BLaER1 treated with 17β-estradiol and CSF1 and Interleukin-3, amounts not matched to agents 10 nM and 100 nM (cell line): ENCODE measurements around the gene AEBP1.

ENCODE experiments used
- H3K27ac ChIP-seq, 11 experiments: shearing (Covaris generic); formaldehyde crosslinking; 2 replicates each; pipeline ENCODE4 v1.8.1; 2022
- H3K27me3 ChIP-seq, 11 experiments: shearing (Covaris generic); formaldehyde crosslinking; 2 replicates each; pipeline ENCODE4 v1.8.1; 2022
- H3K36me3 ChIP-seq, 11 experiments: shearing (Covaris generic); formaldehyde crosslinking; 2 replicates each; pipeline ENCODE4 v1.8.1; 2022
- H3K4me1 ChIP-seq, 10 experiments: shearing (Covaris generic); formaldehyde crosslinking; 2 replicates each; pipeline ENCODE4 v1.8.1; 2022
- H3K4me2 ChIP-seq, 11 experiments: shearing (Covaris generic); formaldehyde crosslinking; 2 replicates each; pipeline ENCODE4 v1.8.1; 2022
- H3K4me3 ChIP-seq, 10 experiments: shearing (Covaris generic); formaldehyde crosslinking; 2 replicates each; pipeline ENCODE4 v1.8.1; 2022
- H3K9ac ChIP-seq, 11 experiments: shearing (Covaris generic); formaldehyde crosslinking; 2 replicates each; pipeline ENCODE4 v1.8.1; 2022
- H3K9me3 ChIP-seq, 11 experiments: shearing (Covaris generic); formaldehyde crosslinking; replicated peaks in 1 of 11; 2 replicates each; pipeline ENCODE4 v1.8.1; 2022
- H4K20me1 ChIP-seq, 11 experiments: shearing (Covaris generic); formaldehyde crosslinking; 2 replicates each; pipeline ENCODE4 v1.8.1; 2022
- Cebpa-rat ChIP-seq, 11 experiments: shearing (Covaris generic); IDR thresholded peaks; 2 replicates each; pipeline ENCODE4 v1.8.1; 2022

Gene AEBP1

GRCh38 chr7:44107961-44108767 is 4.0 kb downstream of the AEBP1 start:
- Histone ChIP-seq H3K9ac (peak overlapping the region in 7 of 11 experiments; percentile 22 to 89 (median 86); a peak in 11 of 22 replicates), H3K27me3 (no peaks in the 10 kb centered on the region; a peak in 1 of 22 replicates), H3K4me2 (peak overlapping the region in 4 of 11 experiments; percentile 90 to 98 (median 94); a peak in 7 of 22 replicates), H3K9me3 (no peaks in the 10 kb centered on the region), H3K36me3 (peaks cover 34 to 74% (median 71%) of the 10 kb centered on the region in 11 experiments), H3K4me1 (peaks cover 25 to 53% (median 39%) of the 10 kb centered on the region in 10 experiments), H3K4me3 (no peak overlapping the region; a peak in 1 of 20 replicates), H4K20me1 (peaks cover 0 to 87% (median 82%) of the 10 kb centered on the region in 11 experiments; a peak in 18 of 22 replicates), H3K27ac (peak overlapping the region in 3 of 11 experiments; percentile 28 to 79 (median 43); a peak in 5 of 22 replicates)
- no peak for TF ChIP-seq Cebpa-rat (IDR thresholded peaks at IDR 0.05)

GRCh38 chr7:44108768-44109750 is 4.9 kb downstream of the AEBP1 start:
- H4K20me1 ChIP-seq = peaks cover 0 to 94% (median 87%) of the 10 kb centered on the region in 11 experiments; a peak in 18 of 22 replicates
- TF ChIP-seq Cebpa-rat (IDR thresholded peaks at IDR 0.05) = no peak
- H3K36me3 ChIP-seq = peaks cover 39 to 82% (median 78%) of the 10 kb centered on the region in 11 experiments
- no peak overlapping the region for H3K4me3 ChIP-seq
- H3K9me3 ChIP-seq = no peaks in the 10 kb centered on the region
- H3K27me3 ChIP-seq = no peaks in the 10 kb centered on the region
- peak overlapping the region in 2 of 11 experiments; percentile 28; a peak in 2 of 22 replicates for H3K27ac ChIP-seq
- peak overlapping the region in 2 of 11 experiments; percentile 90 to 92; a peak in 2 of 22 replicates for H3K4me2 ChIP-seq
- peak overlapping the region in 6 of 11 experiments; percentile 22 to 89 (median 86); a peak in 8 of 22 replicates for H3K9ac ChIP-seq
- peaks cover 18 to 46% (median 32%) of the 10 kb centered on the region in 10 experiments for H3K4me1 ChIP-seq

GRCh38 chr7:44109991-44110390 is 5.8 kb downstream of the AEBP1 start:
- no peak for TF ChIP-seq Cebpa-rat (IDR thresholded peaks at IDR 0.05)
- Histone ChIP-seq H3K36me3 (peaks cover 49 to 91% (median 87%) of the 10 kb centered on the region in 11 experiments), H3K4me3 (no peak overlapping the region), H3K9me3 (no peaks in the 10 kb centered on the region), H3K4me2 (no peak overlapping the region), H3K9ac (no peak overlapping the region), H3K4me1 (peaks cover 16 to 44% (median 29%) of the 10 kb centered on the region in 10 experiments), H4K20me1 (peaks cover 0 to 99% (median 94%) of the 10 kb centered on the region in 11 experiments; a peak in 18 of 22 replicates), H3K27ac (no peak overlapping the region), H3K27me3 (no peaks in the 10 kb centered on the region)

GRCh38 chr7:44110719-44111635 is 6.8 kb downstream of the AEBP1 start:
- TF ChIP-seq Cebpa-rat (IDR thresholded peaks at IDR 0.05) = no peak
- Histone ChIP-seq H3K27ac (no peak overlapping the region), H3K36me3 (peaks cover 58 to 99% (median 97%) of the 10 kb centered on the region in 11 experiments), H4K20me1 (peaks cover 0 to 99% (median 94%) of the 10 kb centered on the region in 11 experiments; a peak in 18 of 22 replicates), H3K4me1 (peaks cover 6 to 34% (median 19%) of the 10 kb centered on the region in 10 experiments), H3K4me2 (no peak overlapping the region), H3K9me3 (no peaks in the 10 kb centered on the region), H3K4me3 (no peak overlapping the region), H3K27me3 (no peaks in the 10 kb centered on the region), H3K9ac (no peak overlapping the region; a peak in 1 of 22 replicates)

- TF ChIP-seq Cebpa-rat (IDR thresholded peaks at IDR 0.05) = no peak
- peaks cover 0 to 99% (median 94%) of the 10 kb centered on the region in 11 experiments; a peak in 17 of 22 replicates for H4K20me1 ChIP-seq
- no peak overlapping the region; a peak in 1 of 22 replicates for H3K9ac ChIP-seq
- H3K27me3 ChIP-seq = no peaks in the 10 kb centered on the region
- H3K9me3 ChIP-seq = no peaks in the 10 kb centered on the region
- H3K36me3 ChIP-seq = peaks cover 66 to 99% (median 97%) of the 10 kb centered on the region in 11 experiments
- no peak overlapping the region for H3K4me2 ChIP-seq
- peaks cover 0 to 27% (median 11%) of the 10 kb centered on the region in 10 experiments; a peak in 18 of 20 replicates for H3K4me1 ChIP-seq
- 0 out of 22 replicates have a peak overlapping the region, but pooled peaks of 2 of the 11 experiments have one; percentile 3 to 23 for H3K27ac ChIP-seq
- H3K4me3 ChIP-seq = no peak overlapping the region
Measured at GRCh38 chr7:44111761-44112160, 7.6 kb downstream of the AEBP1 start.

- Histone ChIP-seq H3K27me3 (no peaks in the 10 kb centered on the region), H3K4me3 (no peak overlapping the region)
Measured at GRCh38 chr7:44112231-44112996, 8.3 kb downstream of the AEBP1 start.

More at GRCh38 chr7:44112231-44112996, 8.3 kb downstream of the AEBP1 start:
- peaks cover 0 to 99% (median 94%) of the 10 kb centered on the region in 11 experiments; a peak in 18 of 22 replicates for H4K20me1 ChIP-seq
- no peak overlapping the region for H3K4me2 ChIP-seq
- no peak overlapping the region; a peak in 1 of 22 replicates for H3K9ac ChIP-seq
- H3K4me1 ChIP-seq = peaks cover 0 to 20% (median 4%) of the 10 kb centered on the region in 10 experiments; a peak in 15 of 20 replicates
- H3K9me3 ChIP-seq = no peaks in the 10 kb centered on the region
- H3K36me3 ChIP-seq = peaks cover 72 to 99% (median 97%) of the 10 kb centered on the region in 11 experiments
- TF ChIP-seq Cebpa-rat (IDR thresholded peaks at IDR 0.05) = no peak
- H3K27ac ChIP-seq = 0 out of 22 replicates have a peak overlapping the region, but pooled peaks of 2 of the 11 experiments have one; percentile 3 to 23
